GM10266 (cell line): ENCODE results near the gene SSBP4.

ENCODE experiments used
- DNase-seq: peaks from one replicate; pipeline ENCODE4 v3.0.0; 2012; ENCODE audit errors: extremely low spot score
- CTCF ChIP-seq: IDR thresholded peaks from 2 replicates; pipeline ENCODE4 v1.5.1; 2012; ENCODE audit warnings: mild to moderate bottlenecking, low read depth; ENCODE audit not compliant: control insufficient read depth, insufficient read depth; ENCODE audit errors: missing control alignments

The SSBP4 gene

GRCh38 chr19:18452386-18452785, 33.2 kb downstream of the SSBP4 start:
- no peak for TF ChIP-seq CTCF
- DNase-seq: no peak

- TF ChIP-seq CTCF: no peak
- no peak for DNase-seq
These were observed 34.2 kb downstream of the SSBP4 start for GRCh38 chr19:18453269-18454024.

GRCh38 chr19:18456279-18456678, 37.1 kb downstream of the SSBP4 start:
- TF ChIP-seq CTCF: no peak
- DNase-seq: no peak

GRCh38 chr19:18456974-18457373, 37.8 kb downstream of the SSBP4 start:
- TF ChIP-seq CTCF: no peak
- DNase-seq: no peak

GRCh38 chr19:18457483-18458331, 38.5 kb downstream of the SSBP4 start:
- DNase-seq: no peak
- TF ChIP-seq CTCF: no peak

- no peak for TF ChIP-seq CTCF
- DNase-seq: no peak
These were observed 41.7 kb downstream of the SSBP4 start for GRCh38 chr19:18460900-18461299.

- no peak for TF ChIP-seq CTCF
- no peak for DNase-seq
These were observed 42.3 kb downstream of the SSBP4 start for GRCh38 chr19:18461471-18461870.
